Stimulated activated CD8-positive, alpha-beta memory T cell treated with anti-CD3 and anti-CD28 coated beads, Interleukin-4, amount 100 ng/mL, for 4 hours (primary cell): Measurements from ENCODE around the gene COPS9.

ENCODE experiments used
- DNase-seq, 2 donors: peaks; one replicate each; pipeline ENCODE4 v3.0.0-alpha.2; 2020; ENCODE audit warnings: low read depth in 2 of 2, low spot score in 1 of 2

Gene COPS9

DNA sequence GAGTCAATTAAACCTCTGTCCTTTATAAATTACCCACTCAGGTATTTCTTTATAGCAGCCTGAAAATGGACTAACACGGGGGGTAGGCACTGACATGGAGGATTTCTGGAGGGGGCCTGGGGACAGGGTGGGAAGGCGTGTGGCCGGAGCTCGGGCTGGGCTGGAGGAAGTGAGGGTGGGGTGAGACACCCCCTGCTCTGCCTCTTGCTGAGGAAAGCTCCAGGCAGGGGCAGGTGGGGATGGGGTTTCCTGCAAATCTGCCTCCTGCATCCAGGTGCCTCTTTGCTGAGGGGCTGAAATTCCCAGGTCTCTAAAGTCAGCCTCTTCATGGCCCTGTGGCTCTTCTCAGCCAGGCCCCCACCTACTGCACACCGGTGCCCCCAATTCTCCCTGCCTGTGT lies 30.1 kb upstream of the COPS9 start:
- DNase-seq: no peak

DNA sequence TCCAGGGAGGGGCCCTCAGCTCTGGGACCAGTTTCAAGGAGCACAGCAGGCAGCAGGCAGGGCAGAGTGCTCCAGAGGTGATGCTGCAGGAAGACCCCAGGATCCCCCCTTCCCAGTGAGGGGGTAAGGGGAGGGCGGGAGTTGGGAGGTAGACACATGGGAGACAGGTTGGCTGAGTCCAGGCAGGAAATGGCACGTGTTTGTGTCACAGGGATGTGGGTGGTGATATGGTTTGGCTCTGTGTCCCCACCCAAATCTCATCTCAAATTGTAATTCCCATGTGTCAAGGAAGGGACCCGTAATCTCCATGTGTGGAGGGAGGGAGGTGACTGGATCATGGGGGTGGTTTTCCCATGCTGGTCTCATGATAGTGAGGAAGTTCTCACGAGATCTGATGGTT lies 29.6 kb upstream of the COPS9 start:
- no peak for DNase-seq

- DNase-seq: no peak
Observed at GRCh38 chr2:240165034-240165433, 28.9 kb upstream of the COPS9 start.

- DNase-seq: no peak
Observed at GRCh38 chr2:240164586-240164985, 28.5 kb upstream of the COPS9 start.

DNA sequence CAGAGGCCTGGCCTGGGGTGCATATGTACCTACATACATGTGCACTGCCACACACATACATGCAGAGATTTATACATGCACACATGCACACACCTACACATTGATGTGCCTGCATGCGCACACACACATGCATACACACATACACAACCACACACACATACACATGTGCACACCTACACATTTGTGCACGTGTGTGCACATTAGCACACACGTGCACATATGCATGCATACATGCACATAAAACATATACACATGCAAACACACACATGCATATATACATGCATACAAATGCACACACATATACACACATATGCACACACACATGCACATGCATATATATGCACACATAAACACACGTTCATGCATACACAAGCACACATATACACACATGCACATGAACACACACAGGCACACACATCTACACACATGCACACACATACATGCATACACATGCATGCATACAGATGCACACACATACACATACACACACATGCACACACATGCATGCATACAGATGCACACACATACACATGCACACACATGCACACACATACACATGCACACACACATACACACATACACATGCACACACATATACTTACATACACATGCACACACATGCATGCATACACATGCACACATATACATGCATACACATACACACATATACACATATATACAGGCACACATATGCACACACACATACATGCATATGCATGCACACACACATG lies 27.9 kb upstream of the COPS9 start:
- DNase-seq: no peak

DNA sequence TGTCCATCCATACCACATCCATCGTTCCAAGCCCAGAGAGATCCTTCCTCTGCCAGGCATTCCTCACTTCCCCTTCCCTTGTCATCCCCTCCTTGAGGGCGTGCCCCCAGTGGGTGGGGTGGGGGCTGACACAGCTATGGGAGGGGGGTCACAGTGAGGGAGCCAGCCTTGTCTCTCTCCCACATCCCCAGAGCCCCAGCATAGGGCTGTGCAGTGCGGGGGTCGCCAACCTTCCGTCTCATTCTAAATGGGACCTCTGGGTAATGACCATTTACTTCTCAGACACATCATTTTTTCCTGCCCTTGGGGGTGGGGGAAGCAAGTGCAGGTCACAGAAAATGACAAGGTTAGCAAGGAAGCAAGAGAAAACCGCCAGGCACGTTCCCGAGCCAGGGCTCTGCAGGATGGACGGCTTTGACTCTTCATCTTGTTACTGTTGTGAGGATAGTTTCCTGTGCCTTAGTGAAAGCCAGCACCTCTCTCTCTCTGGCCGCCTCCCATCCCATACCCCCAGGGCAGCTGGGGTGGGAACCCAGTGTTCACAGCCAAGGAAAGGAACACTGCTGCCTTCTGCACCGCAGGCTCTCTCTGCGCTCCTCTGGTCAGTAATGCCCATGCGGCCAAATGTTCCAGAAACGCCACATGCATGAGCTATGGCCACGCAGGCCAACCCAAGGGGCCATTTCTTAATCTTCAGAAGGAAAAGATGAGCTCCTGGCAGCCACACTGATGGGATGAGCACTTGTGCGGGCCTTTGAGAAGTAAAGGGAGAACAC lies 27.0 kb upstream of the COPS9 start:
- no peak for DNase-seq

DNA sequence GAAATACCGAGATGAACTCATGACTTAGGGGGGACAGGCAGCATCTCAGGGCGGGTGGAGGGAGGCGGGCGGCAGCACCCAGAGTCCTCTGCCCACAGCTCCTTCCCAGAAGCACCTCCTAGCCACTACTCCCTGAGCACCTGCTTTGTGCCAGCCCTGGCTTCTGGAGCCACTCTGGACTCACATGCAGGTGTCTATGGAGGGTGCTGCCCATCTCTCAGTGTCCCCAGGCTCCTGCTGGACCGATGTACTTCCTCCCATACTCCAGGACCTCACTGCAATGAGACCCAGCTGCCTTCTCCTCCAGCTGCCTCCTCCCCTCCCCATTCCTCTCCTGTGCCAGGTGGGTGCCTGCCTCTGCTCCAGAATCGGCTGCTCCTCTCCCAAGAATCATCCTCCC lies 26.4 kb upstream of the COPS9 start:
- DNase-seq: no peak

GRCh38 chr2:240162032-240162431 lies 25.9 kb upstream of the COPS9 start:
- no peak for DNase-seq

DNA sequence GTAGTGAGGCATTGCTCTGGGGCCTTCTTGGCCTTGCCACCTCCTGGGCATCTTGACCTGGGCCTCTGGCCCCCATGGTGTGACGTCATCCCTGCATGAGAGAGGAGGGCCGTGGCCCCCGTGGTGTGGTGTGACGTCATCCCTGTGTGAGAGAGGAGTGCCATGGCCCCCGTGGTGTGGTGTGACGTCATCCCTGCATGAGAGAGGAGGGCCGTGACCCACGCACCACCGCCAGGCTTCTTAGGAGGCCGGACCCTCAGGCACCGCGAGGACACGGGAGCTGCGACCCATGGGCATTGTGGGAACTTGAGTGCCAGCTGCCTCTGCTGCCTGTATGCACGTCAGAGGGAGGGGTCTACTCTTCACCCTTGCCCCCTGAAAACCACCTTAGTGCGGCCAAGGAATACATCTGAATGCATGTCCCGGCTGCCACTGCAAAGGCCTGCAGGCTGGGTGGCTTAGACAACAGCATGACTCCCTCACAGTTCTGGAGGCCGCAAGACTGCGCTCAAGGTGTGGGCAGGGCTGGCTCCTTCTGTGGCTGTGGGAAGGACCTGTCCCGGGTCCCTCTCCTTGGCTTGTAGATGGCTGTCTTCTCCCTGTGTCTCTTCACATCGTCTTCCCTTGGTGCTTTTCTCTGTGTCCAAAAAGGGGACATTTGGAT lies 25.1 kb upstream of the COPS9 start:
- DNase-seq: no peak

DNA sequence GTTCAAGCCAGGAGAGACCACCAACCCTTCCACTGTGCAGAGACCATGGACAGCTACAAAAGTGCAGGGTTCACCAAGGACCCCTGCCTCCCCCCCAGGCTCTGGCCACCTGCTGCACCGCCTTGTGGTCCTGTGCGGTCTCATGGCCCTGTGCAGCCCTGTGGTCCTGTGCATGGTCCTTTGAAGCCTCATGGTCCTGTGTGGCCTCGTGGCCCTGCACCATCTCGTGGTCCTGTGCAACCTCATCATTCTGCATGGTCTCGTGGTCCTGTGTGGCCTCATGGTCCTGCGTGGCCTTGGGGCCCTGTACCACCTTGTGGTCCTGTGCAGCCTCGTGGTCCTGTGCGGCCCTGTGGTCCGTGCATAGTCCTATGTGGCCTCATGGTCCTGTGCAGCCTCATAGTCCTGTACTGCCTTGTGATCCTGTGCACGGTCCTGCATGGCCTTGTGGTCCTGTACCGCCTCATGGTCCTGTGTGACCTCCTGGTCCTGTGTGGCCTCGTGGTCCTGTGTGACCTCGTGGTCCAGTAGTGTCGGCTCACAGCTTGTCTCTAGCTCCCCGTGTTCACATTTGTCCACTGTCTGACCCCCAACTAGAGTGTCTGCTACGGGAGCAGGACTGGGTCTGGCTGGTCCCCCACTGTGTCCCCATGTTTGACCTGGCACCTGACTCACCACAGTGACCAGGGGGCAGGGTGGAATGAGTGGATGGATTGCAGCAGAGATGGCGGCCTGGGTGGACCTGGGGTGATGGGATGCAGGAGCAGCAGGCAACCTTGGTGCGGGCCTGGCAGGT lies 24.4 kb upstream of the COPS9 start:
- DNase-seq: no peak

DNA sequence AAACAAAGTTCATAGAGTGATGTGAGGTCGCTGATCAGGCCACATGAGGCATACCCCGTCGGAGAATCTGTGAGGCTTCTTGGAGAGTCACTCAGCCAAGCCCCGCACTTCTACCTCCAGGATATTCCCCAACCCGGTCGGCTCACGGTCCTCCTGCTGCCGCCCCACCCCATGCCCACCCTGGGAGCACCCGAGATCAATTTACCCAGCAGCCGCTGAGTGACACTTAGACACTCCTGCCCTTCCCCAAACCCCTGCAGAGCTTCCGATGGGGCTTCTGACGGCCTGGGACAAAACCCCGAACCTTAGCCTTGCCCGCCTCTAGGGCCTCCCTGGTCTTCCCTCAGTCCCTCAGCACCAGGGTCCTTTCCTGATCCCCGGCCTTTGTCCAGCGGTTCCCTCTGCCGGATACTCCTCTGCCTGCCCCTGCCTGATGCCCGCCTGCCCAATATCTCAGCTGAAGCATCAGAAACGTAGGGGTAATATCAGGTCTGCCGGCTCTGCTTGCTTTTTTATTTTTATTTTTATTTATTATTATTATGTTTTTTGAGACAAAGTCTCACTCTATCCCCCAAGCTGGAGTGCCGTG lies 23.2 kb upstream of the COPS9 start:
- DNase-seq: no peak

GRCh38 chr2:240157147-240157470 lies 21.0 kb upstream of the COPS9 start:
- DNase-seq: no peak

- no peak for DNase-seq
Observed at GRCh38 chr2:240156435-240157146, 20.5 kb upstream of the COPS9 start.

DNA sequence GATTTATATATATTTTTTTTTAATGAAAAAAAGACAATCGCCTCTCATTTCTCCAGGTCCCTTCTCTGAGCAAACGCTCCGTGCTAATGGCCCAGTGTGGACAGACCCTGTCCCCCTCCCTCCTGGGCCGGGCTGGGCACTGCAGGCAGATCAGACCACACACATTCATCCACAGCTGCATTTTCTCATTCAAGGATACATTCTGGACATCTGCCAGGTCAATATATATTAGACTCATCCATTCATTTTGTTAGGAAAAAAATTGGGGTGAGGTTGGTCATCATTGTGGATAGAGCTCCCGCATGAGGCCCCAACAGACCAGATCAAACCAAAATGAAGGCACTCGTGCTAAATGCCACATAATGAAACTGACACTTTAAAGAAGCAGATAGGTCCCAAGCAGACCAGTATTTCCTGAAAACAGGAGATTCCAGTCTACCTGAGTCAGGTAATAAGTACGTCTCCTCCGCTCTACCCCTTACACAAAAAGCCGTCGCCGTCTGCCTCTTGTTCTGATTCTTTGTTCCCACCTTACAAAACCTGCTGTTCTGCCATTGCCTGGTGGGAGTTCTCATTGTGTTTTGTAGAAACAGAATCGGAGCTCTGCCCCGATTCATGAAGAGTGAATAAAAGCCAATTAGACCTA lies 19.8 kb upstream of the COPS9 start:
- no peak for DNase-seq

DNA sequence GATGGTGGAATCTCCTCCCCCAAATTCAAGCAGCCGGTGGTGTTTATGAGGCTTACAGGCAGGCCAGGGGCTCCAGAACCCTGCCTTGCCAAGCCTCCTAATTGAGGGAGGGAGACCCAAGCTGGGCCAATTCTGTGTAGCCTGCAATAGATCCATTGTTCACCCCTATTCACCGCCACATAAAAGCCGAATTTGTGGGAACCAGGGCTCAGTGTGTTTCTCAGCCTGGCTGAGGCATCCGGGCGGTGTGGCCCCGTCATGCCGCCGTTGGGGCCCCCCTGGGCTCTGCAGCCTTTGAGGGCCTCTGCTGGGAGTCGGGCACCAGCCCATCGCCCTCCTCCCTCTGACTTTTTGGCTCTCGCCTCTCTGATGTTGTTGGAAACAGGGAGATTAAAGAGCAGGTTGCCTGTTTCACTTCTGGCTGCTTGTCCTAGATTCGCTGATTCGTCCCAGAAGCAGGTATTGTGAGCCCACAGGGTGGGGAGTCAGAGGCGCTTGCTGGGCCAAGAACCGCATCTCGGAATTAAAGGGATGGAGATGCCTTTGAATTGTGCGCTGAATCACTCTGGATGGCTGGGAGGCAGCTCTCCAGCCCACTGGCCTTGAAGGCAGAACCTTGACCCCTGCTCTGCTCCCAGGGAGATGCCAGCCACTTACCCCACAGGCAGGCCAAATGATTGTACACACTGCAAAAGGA lies 19.1 kb upstream of the COPS9 start:
- DNase-seq: no peak

DNA sequence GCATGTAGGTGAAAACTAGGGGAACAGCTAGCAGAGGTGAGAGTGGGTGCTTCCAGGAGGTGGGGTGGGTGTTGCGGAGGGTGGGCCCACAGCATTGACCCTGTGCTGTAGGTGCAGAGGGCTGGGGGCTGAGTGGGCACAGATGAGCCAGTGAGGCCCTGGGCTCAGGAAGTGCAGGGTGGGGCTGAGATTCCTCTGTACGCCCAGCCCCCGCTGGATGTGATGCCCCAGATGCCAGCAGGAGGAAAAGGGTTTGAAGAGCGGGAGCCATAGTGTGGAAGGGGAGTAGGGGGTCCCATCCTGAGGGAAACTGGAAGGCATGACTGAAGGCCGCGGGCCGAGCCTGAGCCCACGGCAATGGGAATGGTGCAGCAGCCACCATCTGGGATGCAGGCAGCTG lies 18.5 kb upstream of the COPS9 start:
- no peak for DNase-seq

- DNase-seq: no peak
Observed at GRCh38 chr2:240153418-240153817, 17.3 kb upstream of the COPS9 start.

GRCh38 chr2:240151477-240152031 lies 15.4 kb upstream of the COPS9 start:
- DNase-seq: no peak
